Osteoblast (primary cell): ENCODE data around the gene ABI3BP. TPM values are rescaled to one million over a fixed set of nuclear protein-coding genes. Genes with fewer than 3 reads are reported as not detected.
A peak's percentile ranks its signal among the peaks of the same experiment; 100 is the strongest.

ENCODE experiments used
- DNase-seq: peaks from one replicate; pipeline ENCODE4 v3.0.0; 2011; ENCODE audit warnings: low spot score, mixed read lengths; ENCODE audit not compliant: insufficient read length; ENCODE audit errors: missing footprints
- H2AFZ ChIP-seq: 2 replicates; pipeline ENCODE4 v1.6.0; 2011; ENCODE audit warnings: mild to moderate bottlenecking, low read length
- H3K27ac ChIP-seq: 2 replicates; pipeline ENCODE4 v1.5.1; 2011; ENCODE audit warnings: mild to moderate bottlenecking, low read depth, low read length, moderate library complexity
- H3K27me3 ChIP-seq: 2 replicates; pipeline ENCODE4 v1.6.0; 2012; ENCODE audit warnings: mild to moderate bottlenecking, control low read depth, inconsistent platforms, low read length, moderate library complexity; ENCODE audit not compliant: insufficient read depth
- H3K36me3 ChIP-seq: 2 replicates; pipeline ENCODE4 v1.5.1; 2011; ENCODE audit warnings: mild to moderate bottlenecking, low read length, control low read depth, moderate library complexity; ENCODE audit not compliant: insufficient read depth
- H3K4me1 ChIP-seq: 2 replicates; pipeline ENCODE4 v1.5.1; 2011; ENCODE audit warnings: mild to moderate bottlenecking, low read length, control low read depth, moderate library complexity; ENCODE audit not compliant: insufficient read depth
- H3K4me2 ChIP-seq: 2 replicates; pipeline ENCODE4 v1.6.0; 2011; ENCODE audit warnings: mild to moderate bottlenecking, low read length; ENCODE audit not compliant: insufficient read depth
- H3K4me3 ChIP-seq: fragments of 200-600 bp; sonication (generic); 3 replicates; pipeline ENCODE4 v1.5.1; 2012; ENCODE audit warnings: mild to moderate bottlenecking, low read length, inconsistent platforms; ENCODE audit not compliant: insufficient read depth
- H3K79me2 ChIP-seq: 2 replicates; pipeline ENCODE4 v1.6.0; 2012; ENCODE audit warnings: mild to moderate bottlenecking, low read length, control low read depth, inconsistent platforms; ENCODE audit not compliant: insufficient read depth
- H3K9me3 ChIP-seq: 2 replicates; pipeline ENCODE4 v1.5.1; 2011; ENCODE audit warnings: low read depth, low read length, control low read depth
- H4K20me1 ChIP-seq: 2 replicates; pipeline ENCODE4 v1.6.0; 2012; ENCODE audit warnings: mild to moderate bottlenecking, low read length, control low read depth; ENCODE audit not compliant: insufficient read depth
- total RNA-seq: library from RNA; depleted of rRNA; stranded (reverse); fragments of >200 nt; gene quantifications from 2 replicates; pipeline ENCODE4 v1.2.3, GENCODE V29; 2012
- TF ChIP-seq, protein P1 (sequence below): IDR thresholded peaks from 2 replicates; pipeline ENCODE4 v1.5.1; 2011; ENCODE audit warnings: mild to moderate bottlenecking, low read depth, low read length, moderate library complexity; ENCODE audit errors: extremely low read depth

Gene ABI3BP
- total RNA-seq, 1 donor, result 130 TPM

DNA sequence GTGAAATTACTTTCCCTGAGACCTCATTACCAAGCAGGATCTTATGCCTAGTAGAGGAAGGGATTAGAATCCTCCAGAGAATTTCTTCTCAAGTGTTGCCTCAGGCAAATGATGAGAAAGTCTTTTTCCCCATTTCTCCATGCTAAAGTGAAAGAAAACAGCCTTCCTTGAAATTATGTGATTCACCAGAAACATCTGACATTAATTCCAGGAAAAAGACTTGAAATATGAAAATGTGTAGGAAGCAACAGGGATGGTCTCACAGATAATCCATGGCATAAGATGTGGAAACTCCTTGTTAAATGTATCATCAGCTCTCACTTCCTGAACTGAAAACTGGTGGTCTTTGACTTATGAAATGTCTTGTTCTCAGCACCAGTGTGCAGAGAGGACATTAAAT is 17.9 kb upstream of the ABI3BP start:
- no peak overlapping the region for H3K4me3 ChIP-seq
- no peaks in the 10 kb centered on the region for H3K79me2 ChIP-seq
- no peaks in the 10 kb centered on the region for H3K27me3 ChIP-seq
- peaks cover 31% of the 10 kb centered on the region for H3K4me1 ChIP-seq
- H3K27ac ChIP-seq, result peak overlapping the region; percentile 99
- TF ChIP-seq, protein P1, sequence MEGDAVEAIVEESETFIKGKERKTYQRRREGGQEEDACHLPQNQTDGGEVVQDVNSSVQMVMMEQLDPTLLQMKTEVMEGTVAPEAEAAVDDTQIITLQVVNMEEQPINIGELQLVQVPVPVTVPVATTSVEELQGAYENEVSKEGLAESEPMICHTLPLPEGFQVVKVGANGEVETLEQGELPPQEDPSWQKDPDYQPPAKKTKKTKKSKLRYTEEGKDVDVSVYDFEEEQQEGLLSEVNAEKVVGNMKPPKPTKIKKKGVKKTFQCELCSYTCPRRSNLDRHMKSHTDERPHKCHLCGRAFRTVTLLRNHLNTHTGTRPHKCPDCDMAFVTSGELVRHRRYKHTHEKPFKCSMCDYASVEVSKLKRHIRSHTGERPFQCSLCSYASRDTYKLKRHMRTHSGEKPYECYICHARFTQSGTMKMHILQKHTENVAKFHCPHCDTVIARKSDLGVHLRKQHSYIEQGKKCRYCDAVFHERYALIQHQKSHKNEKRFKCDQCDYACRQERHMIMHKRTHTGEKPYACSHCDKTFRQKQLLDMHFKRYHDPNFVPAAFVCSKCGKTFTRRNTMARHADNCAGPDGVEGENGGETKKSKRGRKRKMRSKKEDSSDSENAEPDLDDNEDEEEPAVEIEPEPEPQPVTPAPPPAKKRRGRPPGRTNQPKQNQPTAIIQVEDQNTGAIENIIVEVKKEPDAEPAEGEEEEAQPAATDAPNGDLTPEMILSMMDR, result no peak
- H2AFZ ChIP-seq, result peak overlapping the region; percentile 1
- peak overlapping the region; percentile 12 for H3K4me2 ChIP-seq
- no peaks in the 10 kb centered on the region for H3K36me3 ChIP-seq
- H3K9me3 ChIP-seq, result no peaks in the 10 kb centered on the region
- no peaks in the 10 kb centered on the region for H4K20me1 ChIP-seq
- DNase-seq, result no peak

DNA sequence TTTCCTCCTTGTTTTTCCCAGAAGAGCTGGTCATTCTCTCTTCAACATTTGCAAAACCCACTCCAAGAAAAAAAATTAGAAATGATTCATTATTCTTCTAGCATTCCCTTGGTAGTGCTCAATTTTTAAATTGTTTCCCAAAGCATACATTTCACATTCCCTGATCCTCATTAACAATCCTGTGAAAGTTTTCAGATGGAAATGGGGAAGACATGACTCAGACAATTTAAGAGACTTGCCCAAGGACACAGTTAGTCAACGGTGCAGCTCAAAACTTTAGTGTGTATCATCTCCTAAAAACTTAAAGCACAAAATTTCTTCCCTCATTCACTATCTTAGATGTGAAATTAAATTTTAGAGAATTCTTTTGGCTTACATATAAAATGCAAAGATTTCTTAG is 17.1 kb upstream of the ABI3BP start:
- peak overlapping the region; percentile 80 for H3K4me2 ChIP-seq
- H3K4me3 ChIP-seq, result peak overlapping the region; percentile 50
- H2AFZ ChIP-seq, result peak overlapping the region; percentile 89
- no peaks in the 10 kb centered on the region for H3K79me2 ChIP-seq
- no peaks in the 10 kb centered on the region for H4K20me1 ChIP-seq
- peak; percentile 54 for DNase-seq
- peak overlapping the region; percentile 99 for H3K27ac ChIP-seq
- no peaks in the 10 kb centered on the region for H3K36me3 ChIP-seq
- H3K9me3 ChIP-seq, result no peaks in the 10 kb centered on the region
- TF ChIP-seq, protein P1, result no peak
- peaks cover 31% of the 10 kb centered on the region for H3K4me1 ChIP-seq
- no peaks in the 10 kb centered on the region for H3K27me3 ChIP-seq

DNA sequence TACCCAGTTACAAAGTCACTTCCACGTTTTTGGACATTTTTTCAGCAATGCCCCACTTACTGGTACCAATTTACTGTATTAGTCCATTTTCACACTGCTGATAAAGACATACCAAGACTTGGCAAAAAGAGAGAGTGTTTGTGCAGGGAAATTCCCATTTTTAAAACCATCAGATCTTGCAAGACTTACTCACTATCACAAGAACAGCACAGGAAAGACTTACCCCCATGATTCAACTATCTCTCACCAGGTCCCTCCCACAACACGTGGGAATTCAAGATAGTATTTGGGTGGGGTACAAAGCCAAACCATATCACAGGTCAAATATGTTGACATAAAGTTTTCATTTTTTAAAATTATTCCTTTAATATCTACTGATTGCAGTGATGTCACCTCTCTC is 16.2 kb upstream of the ABI3BP start:
- no peaks in the 10 kb centered on the region for H3K27me3 ChIP-seq

DNA sequence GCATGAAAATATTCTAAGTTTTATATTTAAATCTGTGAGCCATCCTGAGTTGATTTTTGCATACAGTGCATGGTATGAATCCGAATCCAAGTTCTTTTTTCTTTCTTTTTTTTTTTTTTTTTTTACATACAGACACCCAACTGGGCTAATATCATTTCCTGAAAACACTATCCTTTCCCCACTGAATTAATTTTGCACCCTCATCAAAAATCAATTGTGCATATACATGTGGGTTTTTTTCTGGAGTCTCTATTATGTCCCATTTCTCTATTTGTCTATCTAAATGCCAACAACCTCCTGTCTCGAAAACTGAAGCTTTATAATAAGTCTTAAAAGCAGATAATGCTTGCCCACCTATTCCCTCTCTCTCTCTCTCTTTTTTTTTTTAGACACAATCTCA is 5.9 kb upstream of the ABI3BP start:
- H3K79me2 ChIP-seq, result peaks cover under 1% of the 10 kb centered on the region
- TF ChIP-seq, protein P1, result no peak

More for the DNA sequence above, 16.2 kb upstream of the ABI3BP start:
- Histone ChIP-seq H3K4me1 (peaks cover 31% of the 10 kb centered on the region), H3K4me3 (no peak overlapping the region), H4K20me1 (no peaks in the 10 kb centered on the region), H3K36me3 (no peaks in the 10 kb centered on the region), H2AFZ (peak overlapping the region; percentile 20), H3K27ac (peak overlapping the region; percentile 99), H3K79me2 (no peaks in the 10 kb centered on the region), H3K9me3 (no peaks in the 10 kb centered on the region), H3K4me2 (peak overlapping the region; percentile 80)
- DNase-seq, result no peak
- TF ChIP-seq, protein P1, result no peak

More for the DNA sequence above, 5.9 kb upstream of the ABI3BP start:
- H3K4me1 ChIP-seq, result no peaks in the 10 kb centered on the region
- no peaks in the 10 kb centered on the region for H3K36me3 ChIP-seq
- H2AFZ ChIP-seq, result no peak overlapping the region
- no peaks in the 10 kb centered on the region for H3K9me3 ChIP-seq
- H3K27me3 ChIP-seq, result no peaks in the 10 kb centered on the region
- H4K20me1 ChIP-seq, result no peaks in the 10 kb centered on the region
- no peak overlapping the region for H3K4me2 ChIP-seq
- H3K4me3 ChIP-seq, result no peak overlapping the region
- no peak overlapping the region for H3K27ac ChIP-seq
- DNase-seq, result no peak
